Keratinocyte (primary cell): Measurements from ENCODE around the gene DNAAF2. TPM values are rescaled to one million over a fixed set of nuclear protein-coding genes. Genes with fewer than 3 reads are reported as not detected.

ENCODE experiments used
- DNase-seq: peaks from one replicate; pipeline ENCODE4 v3.0.0-alpha.2; 2011; ENCODE audit warnings: low read depth, missing footprints, low spot score
- FAIRE-seq: peaks from 2 replicates; lab custom pipeline; 2011; peaks lifted over from hg19 to GRCh38; lab: Jason Lieb, UNC
- H2AFZ ChIP-seq: 2 replicates; pipeline ENCODE4 v1.6.0; 2012; ENCODE audit warnings: low read length, control low read depth, inconsistent platforms; ENCODE audit not compliant: control insufficient read depth
- H3K27ac ChIP-seq: 2 replicates; pipeline ENCODE4 v1.5.1; 2011; ENCODE audit warnings: low read length; ENCODE audit not compliant: control insufficient read depth, insufficient read depth
- H3K27me3 ChIP-seq: 3 replicates; pipeline ENCODE4 v1.6.0; 2011; ENCODE audit warnings: low read length; ENCODE audit not compliant: control insufficient read depth, insufficient read depth; ENCODE audit errors: extremely low read depth
- H3K36me3 ChIP-seq, 2 experiments: 2 replicates in 1 of 2; 3 replicates in 1 of 2; pipeline ENCODE4 v1.5.1; 2011; ENCODE audit warnings: low read length in 2 of 2, mild to moderate bottlenecking in 1 of 2; ENCODE audit not compliant: control insufficient read depth in 2 of 2, insufficient read depth in 2 of 2; ENCODE audit errors: extremely low read depth in 1 of 2
- H3K4me1 ChIP-seq: 3 replicates; pipeline ENCODE4 v1.5.1; 2011; ENCODE audit warnings: low read length; ENCODE audit not compliant: control insufficient read depth, insufficient read depth; ENCODE audit errors: extremely low read depth
- H3K4me2 ChIP-seq: 3 replicates; pipeline ENCODE4 v1.6.0; 2011; ENCODE audit warnings: low read depth, low read length; ENCODE audit not compliant: control insufficient read depth, insufficient read depth; ENCODE audit errors: extremely low read depth
- H3K4me3 ChIP-seq, 3 experiments: fragments of 200-600 bp in 1 of 3; sonication (generic) in 1 of 3; 2 replicates in 2 of 3; 3 replicates in 1 of 3; pipeline ENCODE4 v1.5.1; 2011 to 2016; ENCODE audit warnings: low read length in 3 of 3, mild to moderate bottlenecking in 3 of 3, control low read depth in 2 of 3, inconsistent platforms in 1 of 3, low read depth in 1 of 3, mixed read lengths in 1 of 3, mixed run types in 1 of 3, moderate library complexity in 1 of 3; ENCODE audit not compliant: control insufficient read depth in 2 of 3, insufficient read depth in 2 of 3; ENCODE audit errors: extremely low read depth in 1 of 3
- H3K79me2 ChIP-seq: 2 replicates; pipeline ENCODE4 v1.6.0; 2012; ENCODE audit warnings: low read length; ENCODE audit not compliant: control insufficient read depth, insufficient read depth
- H3K9ac ChIP-seq: 3 replicates; pipeline ENCODE4 v1.6.0; 2011; ENCODE audit warnings: low read length; ENCODE audit not compliant: control insufficient read depth, insufficient read depth; ENCODE audit errors: extremely low read depth
- H3K9me1 ChIP-seq: 3 replicates; pipeline ENCODE4 v1.6.0; 2011; ENCODE audit warnings: low read length; ENCODE audit not compliant: control insufficient read depth, insufficient read depth; ENCODE audit errors: extremely low read depth
- H3K9me3 ChIP-seq: 2 replicates; pipeline ENCODE4 v1.5.1; 2012; ENCODE audit warnings: low read depth, low read length; ENCODE audit not compliant: control insufficient read depth
- H4K20me1 ChIP-seq: 3 replicates; pipeline ENCODE4 v1.6.0; 2011; ENCODE audit warnings: low read length; ENCODE audit not compliant: control insufficient read depth, insufficient read depth; ENCODE audit errors: extremely low read depth
- CTCF ChIP-seq, 3 experiments: IDR thresholded peaks in 1 of 3; conservative IDR thresholded peaks in 1 of 3; optimal IDR thresholded peaks in 1 of 3; 2 replicates in 2 of 3; 3 replicates in 1 of 3; pipeline versions ENCODE3 to v1.5.1; 2011; ENCODE audit warnings: low read length in 3 of 3, mild to moderate bottlenecking in 3 of 3, moderate library complexity in 2 of 3, control low read depth in 1 of 3, inconsistent platforms in 1 of 3; ENCODE audit not compliant: insufficient read depth in 2 of 3; ENCODE audit errors: extremely low read depth in 1 of 3
- EZH2 ChIP-seq: IDR thresholded peaks from one replicate; pipeline ENCODE4 v1.6.1; 2012; ENCODE audit warnings: inconsistent platforms, mild to moderate bottlenecking, low read length, moderate library complexity
- dilution Hi-C: fragments of 300-500 bp; cut with MboI; formaldehyde crosslinking; loops from one replicate; pipeline ENCODE4 v1.7.0; 2020; ENCODE audit warnings: low sequenced_read_pairs; ENCODE audit not compliant: extremely low pct_ligation_motif_present
- polyA plus RNA-seq, 5 experiments: library from polyadenylated mRNA; depleted of rRNA in 3 of 5; stranded (reverse) in 3 of 5; stranded (forward) in 1 of 5; unstranded in 1 of 5; fragments of >200 nt; gene quantifications; 1 replicate in 1 of 5; 2 replicates in 3 of 5; 3 replicates in 1 of 5; pipeline versions ENCODE4 v1.2.1 to v1.2.3, GENCODE V29; 2011 to 2012; ENCODE audit warnings: missing spikeins in 2 of 5, low read depth in 1 of 5, low replicate concordance in 1 of 5

DNAAF2 gene
- polyA plus RNA-seq, 1 donor (not counting 4 experiments of a cell fraction or from before 2014, with no cell fraction given), result 9.5 TPM

- dilution Hi-C loops, result no loop called here
- no peak for TF ChIP-seq EZH2
- TF ChIP-seq CTCF (optimal IDR thresholded peaks at IDR 0.05 in 1 of 3, IDR thresholded peaks at IDR 0.05 in 1 of 3, conservative IDR thresholded peaks at IDR 0.05 in 1 of 3; ENCODE audit: extremely low read depth in 1 of 3, insufficient read depth in 2 of 3, low read length in 3 of 3), result no peak
Observed at GRCh38 chr14:49654511-49654910, 19.5 kb upstream of the DNAAF2 start.

GRCh38 chr14:49653508-49653907 lies 18.5 kb upstream of the DNAAF2 start:
- Histone ChIP-seq H3K27me3 (no peaks in the 10 kb centered on the region), H3K4me1 (no peaks in the 10 kb centered on the region), H3K4me2 (no peak overlapping the region), H3K27ac (no peak overlapping the region), H3K36me3 (peaks cover 0 to 1% of the 10 kb centered on the region in 2 experiments), H3K4me3 (no peak overlapping the region), H3K9me1 (no peaks in the 10 kb centered on the region), H3K79me2 (no peaks in the 10 kb centered on the region), H2AFZ (no peak overlapping the region), H4K20me1 (no peaks in the 10 kb centered on the region), H3K9me3 (no peaks in the 10 kb centered on the region), H3K9ac (no peak overlapping the region)
- FAIRE-seq (no peak), DNase-seq (no peak)
- dilution Hi-C loops, result no loop called here
- no peak for TF ChIP-seq EZH2
- TF ChIP-seq CTCF (optimal IDR thresholded peaks at IDR 0.05 in 1 of 3, IDR thresholded peaks at IDR 0.05 in 1 of 3, conservative IDR thresholded peaks at IDR 0.05 in 1 of 3; ENCODE audit: extremely low read depth in 1 of 3, insufficient read depth in 2 of 3, low read length in 3 of 3), result no peak

More at GRCh38 chr14:49654511-49654910, 19.5 kb upstream of the DNAAF2 start:
- H3K79me2 ChIP-seq, result no peaks in the 10 kb centered on the region
- H3K27ac ChIP-seq, result no peak overlapping the region
- H3K4me1 ChIP-seq, result peaks cover under 1% of the 10 kb centered on the region
- H4K20me1 ChIP-seq, result no peaks in the 10 kb centered on the region
- H3K4me3 ChIP-seq, result no peak overlapping the region
- FAIRE-seq, result no peak
- no peak overlapping the region for H2AFZ ChIP-seq
- no peak overlapping the region for H3K9ac ChIP-seq
- H3K36me3 ChIP-seq, result peaks cover 0 to 1% of the 10 kb centered on the region in 2 experiments
- H3K9me3 ChIP-seq, result no peaks in the 10 kb centered on the region
- H3K27me3 ChIP-seq, result no peaks in the 10 kb centered on the region
- H3K4me2 ChIP-seq, result no peak overlapping the region
- H3K9me1 ChIP-seq, result no peaks in the 10 kb centered on the region
- DNase-seq, result no peak
